ENCODE data around the gene PFKL.

PFKL gene

GRCh38 chr21:44350773-44351481 lies 51.1 kb downstream of the PFKL start:
- no peak overlapping the region for H3K4me3 ChIP-seq (ENCODE audit: low read length)
- no peak for DNase-seq (ENCODE audit: low read depth)
- TF ChIP-seq, protein P1, sequence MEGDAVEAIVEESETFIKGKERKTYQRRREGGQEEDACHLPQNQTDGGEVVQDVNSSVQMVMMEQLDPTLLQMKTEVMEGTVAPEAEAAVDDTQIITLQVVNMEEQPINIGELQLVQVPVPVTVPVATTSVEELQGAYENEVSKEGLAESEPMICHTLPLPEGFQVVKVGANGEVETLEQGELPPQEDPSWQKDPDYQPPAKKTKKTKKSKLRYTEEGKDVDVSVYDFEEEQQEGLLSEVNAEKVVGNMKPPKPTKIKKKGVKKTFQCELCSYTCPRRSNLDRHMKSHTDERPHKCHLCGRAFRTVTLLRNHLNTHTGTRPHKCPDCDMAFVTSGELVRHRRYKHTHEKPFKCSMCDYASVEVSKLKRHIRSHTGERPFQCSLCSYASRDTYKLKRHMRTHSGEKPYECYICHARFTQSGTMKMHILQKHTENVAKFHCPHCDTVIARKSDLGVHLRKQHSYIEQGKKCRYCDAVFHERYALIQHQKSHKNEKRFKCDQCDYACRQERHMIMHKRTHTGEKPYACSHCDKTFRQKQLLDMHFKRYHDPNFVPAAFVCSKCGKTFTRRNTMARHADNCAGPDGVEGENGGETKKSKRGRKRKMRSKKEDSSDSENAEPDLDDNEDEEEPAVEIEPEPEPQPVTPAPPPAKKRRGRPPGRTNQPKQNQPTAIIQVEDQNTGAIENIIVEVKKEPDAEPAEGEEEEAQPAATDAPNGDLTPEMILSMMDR (conservative IDR thresholded peaks at IDR 0.05; ENCODE audit: low read length), result no peak

GRCh38 chr21:44351535-44352252 lies 51.8 kb downstream of the PFKL start:
- TF ChIP-seq, protein P1 (conservative IDR thresholded peaks at IDR 0.05; ENCODE audit: low read length), result no peak
- H3K4me3 ChIP-seq (ENCODE audit: low read length), result no peak overlapping the region
- DNase-seq (ENCODE audit: low read depth), result no peak

DNA sequence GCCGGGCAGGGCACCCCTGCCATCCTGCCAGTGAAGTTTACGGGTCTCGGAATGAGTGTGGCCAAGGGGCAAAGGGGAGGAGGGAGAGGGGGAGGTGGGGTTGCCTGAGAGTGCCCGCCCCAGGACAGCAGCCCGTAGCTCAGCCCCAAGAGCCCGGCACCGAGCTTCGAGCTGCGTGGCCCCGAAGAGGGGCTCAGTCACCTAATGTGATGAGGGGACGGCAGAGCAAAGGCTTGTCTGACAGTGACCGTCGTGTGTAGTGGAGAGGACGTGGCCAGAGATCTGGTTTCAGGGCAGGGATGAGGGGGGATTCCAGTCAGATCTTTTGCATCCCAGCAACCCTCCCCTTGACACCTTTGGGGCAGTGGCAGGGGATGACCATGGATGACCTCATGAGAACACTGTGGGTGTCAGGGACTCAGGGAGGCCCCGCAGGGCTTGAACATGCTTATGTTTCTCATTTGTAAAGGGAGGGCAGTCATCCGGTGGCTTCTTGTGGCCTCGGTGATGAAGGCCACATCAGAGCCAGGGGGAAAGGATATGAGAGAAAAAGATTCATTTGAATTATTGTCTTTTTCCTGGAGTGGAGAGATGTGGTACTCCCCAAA lies 52.5 kb downstream of the PFKL start:
- H3K4me3 ChIP-seq (ENCODE audit: low read length), result no peak overlapping the region
- no peak for DNase-seq (ENCODE audit: low read depth)
- TF ChIP-seq, protein P1 (conservative IDR thresholded peaks at IDR 0.05; ENCODE audit: low read length), result no peak

GRCh38 chr21:44353191-44353970 lies 53.5 kb downstream of the PFKL start, which contains the start of gene TRPM2:
TRPM2 (plus strand) TSS chr21:44353621; CDS start chr21:44353701, 80 bp downstream.
- no peak within 1 kb of the TSS for H3K4me3 ChIP-seq (ENCODE audit: low read length)
- peak; percentile 24 for DNase-seq (ENCODE audit: low read depth)
- TF ChIP-seq, protein P1 (conservative IDR thresholded peaks at IDR 0.05; ENCODE audit: low read length), result no peak

DNA sequence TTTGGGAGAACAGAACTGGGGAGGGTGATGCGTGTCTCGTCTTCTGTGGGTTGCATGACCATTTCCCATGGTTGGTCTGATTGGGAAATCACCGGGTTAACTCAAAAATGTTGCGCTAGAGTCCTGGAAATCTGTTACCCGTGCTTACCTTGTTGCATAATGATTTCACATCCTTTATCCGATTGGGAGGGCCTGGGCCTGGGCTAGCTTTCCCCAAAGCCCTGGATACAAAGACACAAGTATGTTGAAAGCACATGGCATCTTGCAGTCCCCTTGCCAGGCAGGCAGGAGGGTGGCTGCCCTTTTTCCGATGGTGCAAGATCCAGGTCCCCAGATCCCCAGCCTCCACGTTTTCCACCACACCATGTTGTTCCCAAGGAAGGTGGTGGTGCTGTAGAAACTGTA lies 54.1 kb downstream of the PFKL start:
- TF ChIP-seq, protein P1 (conservative IDR thresholded peaks at IDR 0.05; ENCODE audit: low read length), result no peak
- H3K4me3 ChIP-seq (ENCODE audit: low read length), result no peak overlapping the region

GRCh38 chr21:44354775-44355771 lies 55.2 kb downstream of the PFKL start:
- DNase-seq (ENCODE audit: low read depth), result no peak
- TF ChIP-seq, protein P1 (conservative IDR thresholded peaks at IDR 0.05; ENCODE audit: low read length), result no peak
- no peak overlapping the region for H3K4me3 ChIP-seq (ENCODE audit: low read length)

More for the DNA sequence above, 54.1 kb downstream of the PFKL start:
- no peak for DNase-seq (ENCODE audit: low read depth)

All from AG10803 (cell line).